HL-60 (cell line): ENCODE measurements around the gene GPR89A.
"Not testable (repeated sequence)": the region's sequence is repeated elsewhere in the genome, so short reads cannot be mapped to it uniquely, and the experiment has no call there.

Experiments
- DNase-seq, 2 experiments: peaks; one replicate each; pipeline ENCODE4 v3.0.0-alpha.2; 2010 to 2020; ENCODE audit warnings: low read depth in 1 of 2, low spot score in 1 of 2
- H3K27ac ChIP-seq: fragments of 250-450 bp; sonication (Bioruptor Pico); replicated peaks from 2 replicates; pipeline ENCODE4 v1.5.1; 2020; ENCODE audit warnings: mild to moderate bottlenecking, moderate library complexity
- H3K27me3 ChIP-seq: fragments of 250-450 bp; sonication (Bioruptor Pico); 2 replicates; pipeline ENCODE4 v1.5.1; 2021; ENCODE audit warnings: mild to moderate bottlenecking, moderate library complexity; ENCODE audit not compliant: insufficient read depth, poor library complexity, severe bottlenecking
- H3K4me3 ChIP-seq: replicated peaks from 2 replicates; pipeline ENCODE4 v1.5.1; 2011; ENCODE audit warnings: mild to moderate bottlenecking, control low read depth, low read length; ENCODE audit not compliant: insufficient read depth

The GPR89A gene

DNA sequence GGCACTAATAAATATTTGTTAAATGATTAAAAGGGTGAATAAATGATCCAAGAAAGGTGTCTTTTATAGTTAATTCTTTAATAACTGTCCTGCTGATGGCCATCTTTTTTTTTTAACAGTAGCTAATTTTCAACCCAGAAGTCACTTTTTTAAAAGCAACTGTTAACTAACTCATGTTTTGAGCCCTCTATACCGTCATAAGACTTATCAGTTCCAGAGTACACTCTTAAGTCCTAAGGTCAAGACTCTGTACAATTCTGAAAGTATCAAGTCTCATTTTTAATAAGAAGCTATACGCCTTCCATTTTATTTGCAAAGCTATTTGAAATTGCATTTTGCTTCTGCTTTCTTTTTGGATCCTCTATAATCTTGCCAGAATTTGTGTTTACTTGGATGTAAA lies 3.0 kb downstream of the GPR89A start:
- not testable (repeated sequence) for H3K4me3 ChIP-seq, H3K27ac ChIP-seq, DNase-seq, H3K27me3 ChIP-seq

DNA sequence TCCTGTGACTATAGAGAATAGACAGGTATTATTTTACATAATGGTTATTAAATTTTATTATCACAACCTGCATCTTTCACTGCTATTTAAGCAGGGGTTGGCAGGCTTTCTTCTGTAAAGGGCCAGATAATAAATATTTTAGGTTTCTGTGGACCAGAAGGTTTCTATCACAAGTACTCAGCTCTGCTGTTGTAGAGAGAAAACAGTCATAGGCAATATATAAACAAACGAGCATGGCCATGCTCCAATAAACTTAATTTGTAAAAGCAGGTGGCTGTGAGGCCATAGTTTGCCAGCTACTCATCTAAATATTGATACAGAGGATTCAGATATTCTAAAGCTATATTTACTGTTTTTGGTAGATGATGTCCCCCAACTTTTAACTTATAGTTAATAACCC lies 12.3 kb downstream of the GPR89A start:
- DNase-seq, H3K27ac ChIP-seq, H3K4me3 ChIP-seq, H3K27me3 ChIP-seq: not testable (repeated sequence)

DNA sequence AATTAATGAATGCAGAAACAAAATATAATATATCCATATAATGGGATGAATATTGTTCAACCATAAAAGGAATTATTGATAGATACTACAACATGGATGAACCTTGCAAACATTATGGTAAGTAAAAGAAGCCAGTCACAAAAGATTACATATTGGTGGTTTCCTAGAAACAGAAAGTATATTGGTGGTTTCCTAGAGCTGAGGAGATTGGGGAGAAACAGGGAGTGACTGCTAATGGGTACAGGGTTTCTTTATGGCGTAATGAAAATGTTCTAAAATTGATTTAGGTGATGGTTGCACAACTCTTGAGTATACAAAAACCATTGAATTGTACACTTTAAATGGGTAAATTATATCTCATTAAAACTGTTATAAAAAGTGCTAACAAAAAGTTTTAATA lies 14.4 kb downstream of the GPR89A start:
- not testable (repeated sequence) for H3K4me3 ChIP-seq, DNase-seq, H3K27me3 ChIP-seq

DNA sequence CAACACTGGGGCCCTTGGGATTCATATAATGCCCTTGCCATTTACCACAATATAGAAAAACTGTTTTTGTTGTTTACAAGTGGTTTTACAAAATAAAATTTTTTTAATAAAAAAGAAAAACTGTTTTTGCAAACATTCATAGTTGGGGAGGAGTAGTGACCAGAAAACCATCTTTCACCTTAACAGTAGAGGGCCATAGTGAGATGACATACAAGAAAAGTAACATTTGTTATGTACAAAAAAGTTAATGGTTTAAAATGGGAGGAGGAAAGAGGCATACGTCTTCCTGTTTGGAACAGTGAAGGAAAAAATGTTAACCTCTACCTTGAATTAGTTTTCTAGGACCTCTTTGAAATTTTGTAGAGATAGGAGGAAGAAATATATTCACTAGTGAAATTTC lies 28.4 kb downstream of the GPR89A start:
- H3K27ac ChIP-seq, H3K27me3 ChIP-seq, H3K4me3 ChIP-seq, DNase-seq: not testable (repeated sequence)

More for the DNA sequence above, 14.4 kb downstream of the GPR89A start:
- H3K27ac ChIP-seq: not testable (repeated sequence)

DNA sequence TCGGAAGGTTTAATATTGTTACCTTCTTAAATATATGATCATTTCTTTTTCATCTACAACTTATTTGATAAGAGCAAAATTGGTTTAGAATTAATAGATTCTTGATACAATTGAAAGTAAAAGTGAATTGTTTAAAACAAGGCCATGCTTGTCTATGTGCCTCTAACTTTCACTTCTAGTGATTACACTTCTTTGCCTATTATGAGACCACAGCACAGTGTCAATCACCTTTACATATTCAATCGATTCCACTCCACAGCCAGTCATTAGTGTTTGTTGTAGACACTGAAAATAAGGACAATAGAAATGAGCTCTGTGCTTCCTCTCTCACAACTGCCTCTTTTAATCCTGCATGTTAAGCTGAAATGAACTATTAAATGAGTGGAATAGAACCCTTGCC lies 34.1 kb downstream of the GPR89A start:
- not testable (repeated sequence) for H3K27ac ChIP-seq

DNA sequence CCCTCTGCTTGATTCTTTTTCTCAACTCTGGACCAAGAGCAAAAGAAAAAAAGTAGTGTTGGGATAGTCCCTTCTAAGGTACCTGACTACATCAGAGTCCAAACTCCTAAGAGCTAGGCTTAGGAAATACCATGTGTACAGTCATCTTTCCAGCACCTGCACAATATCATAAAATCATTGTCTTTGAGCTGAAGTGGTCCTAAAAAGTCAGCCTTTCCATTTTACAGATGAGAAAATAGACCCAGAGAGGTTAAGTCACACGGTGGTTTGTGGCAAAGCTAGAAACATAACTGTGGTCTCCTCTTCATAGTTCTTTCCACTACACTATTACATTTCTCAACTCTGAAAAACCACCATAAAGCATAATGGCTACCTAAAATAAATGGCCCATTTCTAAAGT lies 36.2 kb downstream of the GPR89A start:
- not testable (repeated sequence) for DNase-seq, H3K27me3 ChIP-seq, H3K27ac ChIP-seq, H3K4me3 ChIP-seq

More for the DNA sequence above, 34.1 kb downstream of the GPR89A start:
- not testable (repeated sequence) for DNase-seq, H3K27me3 ChIP-seq, H3K4me3 ChIP-seq

DNA sequence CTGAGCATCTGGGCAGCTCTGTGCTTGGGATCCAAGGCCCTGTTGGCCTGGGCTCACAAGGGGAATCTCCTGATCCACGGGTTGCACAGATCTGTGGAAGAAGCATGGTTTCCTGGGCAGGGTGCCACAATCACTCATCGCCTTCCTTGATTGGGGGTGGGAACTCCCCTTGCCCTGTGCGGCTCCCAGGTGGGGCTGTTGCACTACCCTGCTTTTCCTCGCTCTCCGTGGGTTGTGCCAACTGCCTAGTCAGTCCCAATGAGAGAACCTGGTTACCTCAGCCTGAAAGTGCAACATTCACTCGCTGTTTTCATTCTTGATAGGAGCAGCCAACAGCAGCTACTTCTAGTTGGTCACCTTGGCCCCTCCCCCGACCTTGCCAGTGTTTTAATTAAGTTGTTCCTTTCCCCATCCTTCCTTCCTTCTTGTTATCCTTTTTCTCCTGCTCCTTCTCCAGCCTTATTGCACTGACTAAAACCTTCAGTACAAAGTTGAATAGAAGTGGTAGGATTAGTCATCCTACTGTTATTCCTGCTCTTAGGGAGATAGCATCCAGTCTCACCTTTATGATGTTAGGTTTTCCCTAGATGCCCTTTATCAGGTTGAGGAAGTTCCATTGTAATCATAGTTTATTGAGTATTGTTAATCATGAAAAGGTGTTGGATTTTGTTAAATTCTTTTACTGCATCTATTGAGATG lies 48.6 kb downstream of the GPR89A start:
- H3K27me3 ChIP-seq, H3K27ac ChIP-seq, DNase-seq, H3K4me3 ChIP-seq: not testable (repeated sequence)

DNA sequence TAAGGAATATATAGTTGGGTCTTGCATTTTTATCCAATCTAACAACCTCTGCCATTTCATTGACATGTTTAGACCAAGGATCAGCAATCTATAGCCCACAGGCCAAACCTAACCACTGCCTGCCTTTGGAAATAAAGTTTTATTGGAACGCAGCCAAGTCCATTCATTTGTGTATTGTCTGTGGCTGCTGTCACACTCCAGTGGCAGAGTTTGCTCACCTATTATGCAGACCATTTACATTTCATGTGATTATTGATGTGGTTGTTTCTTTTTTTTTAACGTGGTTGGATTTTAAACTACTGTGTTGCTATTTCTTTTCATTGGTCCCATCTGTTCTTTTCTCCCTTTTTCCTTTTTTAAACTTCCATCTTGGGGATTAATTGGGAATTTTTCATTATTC lies 54.7 kb downstream of the GPR89A start:
- not testable (repeated sequence) for H3K27me3 ChIP-seq, H3K27ac ChIP-seq, H3K4me3 ChIP-seq, DNase-seq

DNA sequence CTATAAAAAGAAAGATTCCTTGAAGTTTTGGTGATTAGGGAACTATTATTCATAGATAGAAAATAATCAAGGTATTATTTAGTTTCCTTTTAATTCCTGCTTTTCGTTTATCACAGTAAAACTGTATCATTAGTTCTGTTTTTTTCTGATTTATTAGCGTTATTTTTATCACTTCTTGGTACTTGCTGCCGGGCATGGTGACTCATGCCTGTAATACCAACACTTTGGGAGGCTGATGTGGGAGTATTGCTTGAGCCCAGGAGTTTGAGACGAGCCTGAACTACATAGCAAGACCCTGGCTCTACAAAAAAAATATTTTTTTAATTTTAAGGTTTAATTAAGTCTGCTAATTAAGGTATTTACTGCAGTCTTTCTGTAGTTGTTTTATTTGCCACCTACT lies 57.2 kb downstream of the GPR89A start:
- H3K27me3 ChIP-seq, DNase-seq, H3K27ac ChIP-seq, H3K4me3 ChIP-seq: not testable (repeated sequence)

DNA sequence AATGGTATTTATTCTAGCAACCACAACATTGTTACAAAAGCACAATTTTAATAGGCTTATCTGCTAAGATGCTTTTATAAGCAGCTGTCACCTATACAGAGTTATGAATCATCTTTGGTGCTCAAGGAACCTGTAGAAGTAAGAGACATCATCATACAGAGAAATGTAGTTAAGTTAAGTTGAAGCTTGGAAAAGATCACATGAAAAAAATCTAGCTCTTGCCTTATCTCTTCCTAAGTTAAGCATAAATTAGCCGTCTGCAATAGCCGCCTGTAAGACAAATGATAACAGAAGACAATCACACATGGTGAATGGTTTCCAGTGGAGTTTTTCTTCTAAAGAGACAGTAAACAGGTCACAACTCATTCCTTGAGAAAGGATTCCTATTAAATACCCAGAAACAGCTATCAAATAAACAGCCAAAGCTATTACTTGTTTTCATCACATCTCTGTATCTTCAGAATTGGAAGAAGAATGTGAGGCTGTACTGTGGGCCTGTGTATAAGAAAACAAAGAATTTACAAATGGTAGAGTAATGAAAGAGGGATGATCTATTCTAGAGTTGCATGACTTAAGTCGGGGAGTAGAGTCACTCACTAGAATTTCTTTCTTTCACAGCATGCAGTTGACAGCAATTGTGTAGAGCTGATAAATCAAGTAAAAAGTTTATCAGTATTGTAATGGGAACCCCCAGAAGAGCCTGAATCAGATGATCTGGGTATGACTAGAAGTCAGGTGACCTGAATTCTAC lies 63.4 kb downstream of the GPR89A start:
- not testable (repeated sequence) for DNase-seq, H3K27ac ChIP-seq, H3K4me3 ChIP-seq, H3K27me3 ChIP-seq

DNA sequence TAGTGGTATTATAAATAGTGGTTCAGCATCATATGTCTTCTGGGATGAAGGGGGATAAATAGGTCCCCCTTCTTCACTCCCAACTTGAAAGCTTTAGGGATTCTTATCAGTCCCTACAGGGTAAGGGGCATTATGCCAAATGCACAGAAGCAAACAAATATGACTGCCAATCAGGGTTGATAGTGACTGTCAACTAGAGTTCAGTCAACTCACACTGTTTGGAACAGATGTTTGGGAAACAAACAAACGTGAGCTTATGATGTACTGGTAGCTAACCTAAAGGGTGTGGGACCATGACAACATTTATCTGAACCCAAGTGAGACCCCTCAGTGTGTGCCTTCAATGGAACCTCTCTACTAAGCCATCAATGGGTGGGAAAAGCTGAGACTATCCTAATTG lies 65.4 kb downstream of the GPR89A start:
- not testable (repeated sequence) for DNase-seq, H3K27ac ChIP-seq, H3K27me3 ChIP-seq, H3K4me3 ChIP-seq

DNA sequence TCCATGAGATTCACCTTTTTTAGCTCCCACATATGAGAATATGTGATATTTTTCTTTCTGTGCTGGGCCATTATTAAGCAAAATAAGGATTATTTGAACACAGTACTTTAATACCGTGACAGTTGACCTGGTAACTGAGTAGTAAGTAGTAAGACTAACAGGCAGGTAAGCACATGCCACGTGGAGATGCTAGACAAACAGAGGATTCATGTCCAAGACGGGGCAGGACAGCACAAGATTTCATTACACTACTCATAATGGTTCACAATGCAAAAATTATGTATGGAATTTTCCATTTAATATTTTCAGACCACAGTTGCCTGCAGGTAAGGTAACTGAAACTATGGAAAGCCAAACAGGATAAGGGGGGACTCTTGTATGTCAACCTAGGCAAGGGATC lies 77.1 kb downstream of the GPR89A start:
- DNase-seq, H3K4me3 ChIP-seq, H3K27me3 ChIP-seq: not testable (repeated sequence)

DNA sequence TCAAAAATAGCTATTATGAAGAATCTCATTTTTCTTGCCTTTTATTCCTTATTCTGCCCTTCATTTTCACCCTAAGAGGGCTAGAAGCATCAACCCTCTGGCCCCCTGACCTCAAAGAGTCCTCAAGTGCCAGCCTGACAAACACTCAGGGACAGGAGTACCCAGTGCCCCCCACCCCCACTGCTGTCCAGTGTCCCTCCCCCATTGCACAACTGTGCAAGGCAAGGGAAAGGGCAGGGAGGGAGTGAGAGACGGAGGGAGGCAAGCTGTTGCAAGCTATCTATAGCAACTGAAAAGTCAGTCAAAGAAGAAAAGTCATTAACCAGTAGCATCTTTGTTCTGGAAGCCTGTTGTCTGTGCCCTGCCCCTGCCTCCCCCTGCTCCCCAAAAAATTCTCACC lies 78.3 kb downstream of the GPR89A start:
- not testable (repeated sequence) for H3K4me3 ChIP-seq, DNase-seq, H3K27me3 ChIP-seq, H3K27ac ChIP-seq

More for the DNA sequence above, 77.1 kb downstream of the GPR89A start:
- H3K27ac ChIP-seq: not testable (repeated sequence)
